HEK293 (cell line): ENCODE measurements around the gene TAPBP.

ENCODE experiments used
- CTCF ChIA-PET: fragments of 350-600 bp; formaldehyde crosslinking; extraction: SDS; loops from one replicate; lab custom pipeline; 2021; ENCODE audit warnings: antibody characterized with exemption; lab: Yijun Ruan, JAX
- POLR2A ChIA-PET: fragments of 300-600 bp; formaldehyde crosslinking; extraction: SDS; loops from one replicate; lab custom pipeline; 2020; ENCODE audit warnings: antibody characterized with exemption, inconsistent platforms; lab: Yijun Ruan, JAX
- H3K27ac ChIP-seq: fragments of 200-500 bp; sonication (Bioruptor generic); 2 replicates; pipeline ENCODE4 v1.5.1; 2014; ENCODE audit warnings: low read depth, low read length, control low read depth, inconsistent platforms; ENCODE audit errors: extremely low read depth
- H3K36me3 ChIP-seq, 2 experiments: fragments of 200-500 bp in 1 of 2; sonication (Bioruptor generic) in 1 of 2; 1 replicate in 1 of 2; 2 replicates in 1 of 2; pipeline ENCODE4 v1.5.1; 2014 to 2017; ENCODE audit warnings: inconsistent platforms in 2 of 2, low read length in 2 of 2; ENCODE audit not compliant: control insufficient read depth in 2 of 2, insufficient read depth in 1 of 2
- H3K4me1 ChIP-seq: fragments of 200-500 bp; sonication (Bioruptor generic); 2 replicates; pipeline ENCODE4 v1.5.1; 2014; ENCODE audit warnings: mild to moderate bottlenecking, low read length, inconsistent platforms; ENCODE audit not compliant: control insufficient read depth, insufficient read depth
- H3K4me3 ChIP-seq: 2 replicates; pipeline ENCODE4 v1.5.1; 2011; ENCODE audit warnings: low read depth, mild to moderate bottlenecking, control low read depth, low read length, moderate library complexity
- H3K9me3 ChIP-seq: fragments of 200-500 bp; sonication (Bioruptor generic); 2 replicates; pipeline ENCODE4 v1.5.1; 2014; ENCODE audit warnings: low read depth, low read length, inconsistent platforms; ENCODE audit not compliant: control insufficient read depth, insufficient read depth
- BCL11B ChIP-seq: fragments of 450-650 bp; formaldehyde crosslinking; IDR thresholded peaks from 2 replicates; pipeline ENCODE4 v1.5.1; 2016; ENCODE audit warnings: low read depth, missing biosample characterization, missing genetic modification characterization
- EGR2 ChIP-seq: fragments of 450-650 bp; formaldehyde crosslinking; IDR thresholded peaks from 2 replicates; pipeline ENCODE4 v1.5.1; 2016; ENCODE audit warnings: low read depth, missing biosample characterization, missing genetic modification characterization
- GLIS1 ChIP-seq: fragments of 450-650 bp; formaldehyde crosslinking; IDR thresholded peaks from 2 replicates; pipeline ENCODE4 v1.5.1; 2016; ENCODE audit warnings: missing biosample characterization, missing genetic modification characterization
- GLIS2 ChIP-seq: fragments of 450-650 bp; formaldehyde crosslinking; IDR thresholded peaks from 2 replicates; pipeline ENCODE4 v1.5.1; 2016; ENCODE audit warnings: missing biosample characterization, missing genetic modification characterization
- RBAK ChIP-seq: fragments of 450-650 bp; formaldehyde crosslinking; IDR thresholded peaks from 2 replicates; pipeline ENCODE4 v1.5.1; 2016; ENCODE audit warnings: missing biosample characterization, missing genetic modification characterization
- SCRT2 ChIP-seq: fragments of 450-650 bp; formaldehyde crosslinking; IDR thresholded peaks from 2 replicates; pipeline ENCODE4 v1.5.1; 2016; ENCODE audit warnings: missing biosample characterization, missing genetic modification characterization
- SETDB1 ChIP-seq: IDR thresholded peaks from one replicate; pipeline ENCODE4 v1.6.1; 2017; ENCODE audit warnings: mild to moderate bottlenecking, low read length, moderate library complexity, mixed read lengths; ENCODE audit not compliant: insufficient read length
- WT1 ChIP-seq: fragments of 450-650 bp; formaldehyde crosslinking; IDR thresholded peaks from 2 replicates; pipeline ENCODE4 v1.5.1; 2016; ENCODE audit warnings: missing biosample characterization, missing genetic modification characterization
- ZNF169 ChIP-seq: fragments of 450-650 bp; formaldehyde crosslinking; IDR thresholded peaks from 2 replicates; pipeline ENCODE4 v1.5.1; 2016; ENCODE audit warnings: missing biosample characterization, missing genetic modification characterization
- ZNF302 ChIP-seq: fragments of 450-650 bp; formaldehyde crosslinking; IDR thresholded peaks from 2 replicates; pipeline ENCODE4 v1.5.1; 2016; ENCODE audit warnings: missing biosample characterization, missing genetic modification characterization, low read depth
- ZNF48 ChIP-seq: fragments of 450-650 bp; formaldehyde crosslinking; IDR thresholded peaks from 2 replicates; pipeline ENCODE4 v1.5.1; 2016; ENCODE audit warnings: missing biosample characterization, missing genetic modification characterization
- ZNF555 ChIP-seq: fragments of 450-650 bp; formaldehyde crosslinking; conservative IDR thresholded peaks from 2 replicates; pipeline ENCODE4 v1.5.1; 2017; ENCODE audit warnings: missing biosample characterization, mild to moderate bottlenecking, missing genetic modification characterization, inconsistent platforms
- ZNF560 ChIP-seq: fragments of 450-650 bp; formaldehyde crosslinking; IDR thresholded peaks from 2 replicates; pipeline ENCODE4 v1.5.1; 2017; ENCODE audit warnings: missing biosample characterization, missing genetic modification characterization, borderline replicate concordance
- ZNF624 ChIP-seq: fragments of 450-650 bp; formaldehyde crosslinking; IDR thresholded peaks from 2 replicates; pipeline ENCODE4 v1.5.1; 2017; ENCODE audit warnings: missing biosample characterization, missing genetic modification characterization
- ZSCAN16 ChIP-seq: fragments of 450-650 bp; formaldehyde crosslinking; IDR thresholded peaks from 2 replicates; pipeline ENCODE4 v1.5.1; 2016; ENCODE audit warnings: missing biosample characterization, missing genetic modification characterization
- TF ChIP-seq, protein P1 (sequence below): fragments of 450-650 bp; formaldehyde crosslinking; IDR thresholded peaks from 2 replicates; pipeline ENCODE4 v1.5.1; 2016; ENCODE audit warnings: missing biosample characterization, missing genetic modification characterization
- TF ChIP-seq, protein P2 (sequence below): fragments of 450-650 bp; formaldehyde crosslinking; IDR thresholded peaks from 2 replicates; pipeline ENCODE4 v1.5.1; 2017; ENCODE audit warnings: missing biosample characterization, missing genetic modification characterization
- TF ChIP-seq, protein P3 (sequence below): fragments of 450-650 bp; formaldehyde crosslinking; IDR thresholded peaks from 2 replicates; pipeline ENCODE4 v1.5.1; 2017; ENCODE audit warnings: missing biosample characterization, missing genetic modification characterization
- TF ChIP-seq, protein P4 (sequence below): fragments of 450-650 bp; IDR thresholded peaks from 2 replicates; pipeline ENCODE4 v1.5.1; 2018; ENCODE audit warnings: missing biosample characterization, missing genetic modification characterization
- TF ChIP-seq, protein P5 (sequence below): fragments of 450-650 bp; formaldehyde crosslinking; IDR thresholded peaks from 2 replicates; pipeline ENCODE4 v1.5.1; 2016; ENCODE audit warnings: missing biosample characterization, missing genetic modification characterization

TAPBP gene

DNA sequence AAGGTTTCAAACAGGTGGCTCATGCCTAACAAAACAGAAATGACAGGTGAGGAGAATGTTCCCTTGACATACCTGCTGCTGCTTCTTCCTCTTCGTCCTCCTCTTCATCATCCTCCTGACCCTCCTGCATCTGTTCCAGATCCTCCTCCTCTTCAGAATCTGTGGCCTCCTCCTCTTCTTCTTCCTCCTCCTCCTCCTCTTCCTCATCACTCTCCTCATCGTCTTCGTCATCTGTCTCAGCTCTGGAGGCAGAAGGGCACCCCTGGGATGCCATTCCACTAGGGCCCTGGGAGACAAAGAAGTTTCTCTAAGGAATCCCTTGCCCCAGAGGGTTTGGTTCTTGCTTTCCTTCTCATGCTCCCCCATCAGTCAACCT lies 6.0 kb upstream of the TAPBP start:
- no peak overlapping the region for H3K27ac ChIP-seq
- no peaks in the 10 kb centered on the region for H3K9me3 ChIP-seq
- H3K36me3 ChIP-seq: peaks cover 14 to 41% of the 10 kb centered on the region in 2 experiments
- CTCF ChIA-PET: interaction anchor here (1.1 to 2.9 kb wide), 3 partner anchors 21 to 70 kb away, joined by 3 to 21 read pairs (median 10); partner anchors contain the start of genes B3GALT4 and RGL2
- no peak overlapping the region for H3K4me3 ChIP-seq
- no peak for TF ChIP-seq ZNF555 (tag by site-specific recombination)
- no peak for TF ChIP-seq ZSCAN16 (tag by site-specific recombination)
- TF ChIP-seq RBAK (tag by site-specific recombination): no peak
- TF ChIP-seq BCL11B (tag by site-specific recombination): no peak
- TF ChIP-seq ZNF624: no peak
- TF ChIP-seq EGR2: peak; percentile 30; the same call in 1 of the 2 replicates
- no peak for TF ChIP-seq ZNF560 (tag by site-specific recombination)
- no peak for TF ChIP-seq ZNF302 (tag by site-specific recombination)
- no peak for TF ChIP-seq WT1 (tag by site-specific recombination)
- TF ChIP-seq, protein P1, sequence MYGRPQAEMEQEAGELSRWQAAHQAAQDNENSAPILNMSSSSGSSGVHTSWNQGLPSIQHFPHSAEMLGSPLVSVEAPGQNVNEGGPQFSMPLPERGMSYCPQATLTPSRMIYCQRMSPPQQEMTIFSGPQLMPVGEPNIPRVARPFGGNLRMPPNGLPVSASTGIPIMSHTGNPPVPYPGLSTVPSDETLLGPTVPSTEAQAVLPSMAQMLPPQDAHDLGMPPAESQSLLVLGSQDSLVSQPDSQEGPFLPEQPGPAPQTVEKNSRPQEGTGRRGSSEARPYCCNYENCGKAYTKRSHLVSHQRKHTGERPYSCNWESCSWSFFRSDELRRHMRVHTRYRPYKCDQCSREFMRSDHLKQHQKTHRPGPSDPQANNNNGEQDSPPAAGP (tag by site-specific recombination): no peak
- TF ChIP-seq GLIS2: no peak
- TF ChIP-seq SETDB1: no peak
- TF ChIP-seq, protein P2, sequence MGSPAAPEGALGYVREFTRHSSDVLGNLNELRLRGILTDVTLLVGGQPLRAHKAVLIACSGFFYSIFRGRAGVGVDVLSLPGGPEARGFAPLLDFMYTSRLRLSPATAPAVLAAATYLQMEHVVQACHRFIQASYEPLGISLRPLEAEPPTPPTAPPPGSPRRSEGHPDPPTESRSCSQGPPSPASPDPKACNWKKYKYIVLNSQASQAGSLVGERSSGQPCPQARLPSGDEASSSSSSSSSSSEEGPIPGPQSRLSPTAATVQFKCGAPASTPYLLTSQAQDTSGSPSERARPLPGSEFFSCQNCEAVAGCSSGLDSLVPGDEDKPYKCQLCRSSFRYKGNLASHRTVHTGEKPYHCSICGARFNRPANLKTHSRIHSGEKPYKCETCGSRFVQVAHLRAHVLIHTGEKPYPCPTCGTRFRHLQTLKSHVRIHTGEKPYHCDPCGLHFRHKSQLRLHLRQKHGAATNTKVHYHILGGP (tag by site-specific recombination): no peak
- TF ChIP-seq, protein P3, sequence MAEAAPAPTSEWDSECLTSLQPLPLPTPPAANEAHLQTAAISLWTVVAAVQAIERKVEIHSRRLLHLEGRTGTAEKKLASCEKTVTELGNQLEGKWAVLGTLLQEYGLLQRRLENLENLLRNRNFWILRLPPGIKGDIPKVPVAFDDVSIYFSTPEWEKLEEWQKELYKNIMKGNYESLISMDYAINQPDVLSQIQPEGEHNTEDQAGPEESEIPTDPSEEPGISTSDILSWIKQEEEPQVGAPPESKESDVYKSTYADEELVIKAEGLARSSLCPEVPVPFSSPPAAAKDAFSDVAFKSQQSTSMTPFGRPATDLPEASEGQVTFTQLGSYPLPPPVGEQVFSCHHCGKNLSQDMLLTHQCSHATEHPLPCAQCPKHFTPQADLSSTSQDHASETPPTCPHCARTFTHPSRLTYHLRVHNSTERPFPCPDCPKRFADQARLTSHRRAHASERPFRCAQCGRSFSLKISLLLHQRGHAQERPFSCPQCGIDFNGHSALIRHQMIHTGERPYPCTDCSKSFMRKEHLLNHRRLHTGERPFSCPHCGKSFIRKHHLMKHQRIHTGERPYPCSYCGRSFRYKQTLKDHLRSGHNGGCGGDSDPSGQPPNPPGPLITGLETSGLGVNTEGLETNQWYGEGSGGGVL (tag by site-specific recombination): no peak
- TF ChIP-seq, protein P4, sequence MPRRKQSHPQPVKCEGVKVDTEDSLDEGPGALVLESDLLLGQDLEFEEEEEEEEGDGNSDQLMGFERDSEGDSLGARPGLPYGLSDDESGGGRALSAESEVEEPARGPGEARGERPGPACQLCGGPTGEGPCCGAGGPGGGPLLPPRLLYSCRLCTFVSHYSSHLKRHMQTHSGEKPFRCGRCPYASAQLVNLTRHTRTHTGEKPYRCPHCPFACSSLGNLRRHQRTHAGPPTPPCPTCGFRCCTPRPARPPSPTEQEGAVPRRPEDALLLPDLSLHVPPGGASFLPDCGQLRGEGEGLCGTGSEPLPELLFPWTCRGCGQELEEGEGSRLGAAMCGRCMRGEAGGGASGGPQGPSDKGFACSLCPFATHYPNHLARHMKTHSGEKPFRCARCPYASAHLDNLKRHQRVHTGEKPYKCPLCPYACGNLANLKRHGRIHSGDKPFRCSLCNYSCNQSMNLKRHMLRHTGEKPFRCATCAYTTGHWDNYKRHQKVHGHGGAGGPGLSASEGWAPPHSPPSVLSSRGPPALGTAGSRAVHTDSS (tag by site-specific recombination): peak; percentile 100
- TF ChIP-seq SCRT2 (tag by site-specific recombination): peak; percentile 53
- no peak for TF ChIP-seq GLIS1 (tag by site-specific recombination)
- TF ChIP-seq, protein P5, sequence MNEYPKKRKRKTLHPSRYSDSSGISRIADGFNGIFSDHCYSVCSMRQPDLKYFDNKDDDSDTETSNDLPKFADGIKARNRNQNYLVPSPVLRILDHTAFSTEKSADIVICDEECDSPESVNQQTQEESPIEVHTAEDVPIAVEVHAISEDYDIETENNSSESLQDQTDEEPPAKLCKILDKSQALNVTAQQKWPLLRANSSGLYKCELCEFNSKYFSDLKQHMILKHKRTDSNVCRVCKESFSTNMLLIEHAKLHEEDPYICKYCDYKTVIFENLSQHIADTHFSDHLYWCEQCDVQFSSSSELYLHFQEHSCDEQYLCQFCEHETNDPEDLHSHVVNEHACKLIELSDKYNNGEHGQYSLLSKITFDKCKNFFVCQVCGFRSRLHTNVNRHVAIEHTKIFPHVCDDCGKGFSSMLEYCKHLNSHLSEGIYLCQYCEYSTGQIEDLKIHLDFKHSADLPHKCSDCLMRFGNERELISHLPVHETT (tag by site-specific recombination): 0 out of 2 replicates have a peak, but pooled peaks have one; percentile 14
- no peak for TF ChIP-seq ZNF48 (tag by site-specific recombination)
- no peak for TF ChIP-seq ZNF169 (tag by site-specific recombination)
- TF ChIP-seq, all 188 proteins: peak for 4
- POLR2A ChIA-PET: interaction anchor here (1.9 kb wide), 1 partner anchor 21 kb away, joined by 13 read pairs; the partner anchor contains the start of gene RGL2
- peaks cover 20% of the 10 kb centered on the region for H3K4me1 ChIP-seq
